Tibial nerve (tissue), 4 donors: ENCODE data around the gene SVOPL. TPM values are rescaled to one million over a fixed set of nuclear protein-coding genes. Genes with fewer than 3 reads are reported as not detected.

Experiments used
- DNase-seq, 2 donors: peaks; one replicate each; pipeline ENCODE4 v3.0.0-alpha.2; 2019; ENCODE audit warnings: low spot score in 2 of 2
- H3K27ac ChIP-seq, 4 donors: fragments of 200-600 bp; sonication (generic) in 3 of 4; one replicate each; pipeline ENCODE4 v1.5.1; 2017 to 2019; ENCODE audit warnings: mild to moderate bottlenecking in 1 of 4
- H3K27me3 ChIP-seq, 2 donors: fragments of 200-600 bp; sonication (generic) in 1 of 2; one replicate each; pipeline versions ENCODE4 v1.5.1 to v1.6.0; 2017 to 2019
- H3K36me3 ChIP-seq, 3 donors: fragments of 200-600 bp; sonication (generic); one replicate each; pipeline ENCODE4 v1.5.1; 2018 to 2019
- H3K4me1 ChIP-seq, 4 donors: fragments of 200-600 bp; sonication (generic) in 3 of 4; one replicate each; pipeline ENCODE4 v1.5.1; 2017 to 2019
- H3K4me3 ChIP-seq, 4 donors: fragments of 200-600 bp; sonication (generic) in 3 of 4; one replicate each; pipeline ENCODE4 v1.5.1; 2017 to 2019; ENCODE audit warnings: mild to moderate bottlenecking in 1 of 4, moderate library complexity in 1 of 4
- H3K9me3 ChIP-seq, 4 donors: fragments of 200-600 bp; sonication (generic) in 3 of 4; one replicate each; pipeline ENCODE4 v1.5.1; 2017 to 2019
- CTCF ChIP-seq, 5 experiments: fragments of 200-600 bp in 3 of 5; fragments of 450-650 bp in 2 of 5; sonication (generic) in 3 of 5; IDR thresholded peaks; one replicate each; pipeline ENCODE4 v1.5.1; 2016 to 2019; ENCODE audit warnings: antibody characterized with exemption in 5 of 5, mild to moderate bottlenecking in 3 of 5, moderate library complexity in 2 of 5
- EP300 ChIP-seq, 2 donors: sonication (generic); formaldehyde crosslinking; IDR thresholded peaks; one replicate each; pipeline ENCODE4 v1.6.1; 2017; ENCODE audit warnings: antibody characterized with exemption in 2 of 2, mild to moderate bottlenecking in 1 of 2
- POLR2A ChIP-seq, 2 donors: fragments of 450-650 bp; IDR thresholded peaks; one replicate each; pipeline ENCODE4 v1.6.1; 2017; ENCODE audit warnings: antibody characterized with exemption in 2 of 2, mild to moderate bottlenecking in 2 of 2, moderate library complexity in 2 of 2
- WGBS, 2 donors: methylation state at CpG; one replicate each; pipeline ENCODE4 v1.1.5; 2018; 5-methylcytosine and 5-hydroxymethylcytosine counted together
- total RNA-seq, 4 donors: library from RNA; depleted of rRNA; stranded (reverse); fragments of >200 nt; gene quantifications; one replicate each; pipeline ENCODE4 v1.1.0, GENCODE V29; 2016

The SVOPL gene
- total RNA-seq, 4 donors from 2014 or later: not detected

GRCh38 chr7:138658889-138659288 lies 42.3 kb downstream of the SVOPL start:
- H3K4me3 ChIP-seq: no peak overlapping the region
- H3K27ac ChIP-seq: no peak overlapping the region
- peaks cover 0 to 16% (median 0%) of the 10 kb centered on the region in 4 donors for H3K9me3 ChIP-seq
- H3K4me1 ChIP-seq: peaks cover 0 to under 1% (median 0%) of the 10 kb centered on the region in 4 donors
- no peak for DNase-seq
- WGBS, 2 donors: 80 to 82% methylated on average over 4 of the region's 4 CpGs
- no peaks in the 10 kb centered on the region for H3K36me3 ChIP-seq
- TF ChIP-seq CTCF (IDR thresholded peaks at IDR 0.05) (no peak), POLR2A (IDR thresholded peaks at IDR 0.05) (no peak), EP300 (IDR thresholded peaks at IDR 0.05) (no peak)
- no peaks in the 10 kb centered on the region for H3K27me3 ChIP-seq

GRCh38 chr7:138657854-138658386 lies 43.2 kb downstream of the SVOPL start:
- no peaks in the 10 kb centered on the region for H3K36me3 ChIP-seq
- no peak overlapping the region for H3K4me3 ChIP-seq
- no peak for DNase-seq
- peaks cover 0 to 24% (median 0%) of the 10 kb centered on the region in 4 donors for H3K9me3 ChIP-seq
- TF ChIP-seq EP300 (IDR thresholded peaks at IDR 0.05): no peak
- no peak for TF ChIP-seq CTCF (IDR thresholded peaks at IDR 0.05)
- no peak for TF ChIP-seq POLR2A (IDR thresholded peaks at IDR 0.05)
- H3K27me3 ChIP-seq: no peaks in the 10 kb centered on the region
- 93 to 94% methylated on average over 4 of the region's 4 CpGs for WGBS, 2 donors
- no peaks in the 10 kb centered on the region for H3K4me1 ChIP-seq
- no peak overlapping the region for H3K27ac ChIP-seq

- H3K4me1 ChIP-seq: no peaks in the 10 kb centered on the region
- H3K27me3 ChIP-seq: no peaks in the 10 kb centered on the region
- no peak for TF ChIP-seq CTCF (IDR thresholded peaks at IDR 0.05)
- DNase-seq: no peak
- WGBS, 2 donors: 85 to 95% methylated on average over 2 of the region's 2 CpGs
- no peak overlapping the region for H3K4me3 ChIP-seq
- H3K36me3 ChIP-seq: no peaks in the 10 kb centered on the region
- H3K9me3 ChIP-seq: peaks cover 0 to 24% (median 0%) of the 10 kb centered on the region in 4 donors
- H3K27ac ChIP-seq: no peak overlapping the region
Measured at GRCh38 chr7:138656952-138657351, 44.2 kb downstream of the SVOPL start.

GRCh38 chr7:138654616-138655015 lies 46.5 kb downstream of the SVOPL start:
- TF ChIP-seq EP300 (IDR thresholded peaks at IDR 0.05): no peak
- no peak for TF ChIP-seq CTCF (IDR thresholded peaks at IDR 0.05)
- no peak for TF ChIP-seq POLR2A (IDR thresholded peaks at IDR 0.05)
- Histone ChIP-seq H3K9me3 (peaks cover 0 to 24% (median 0%) of the 10 kb centered on the region in 4 donors), H3K36me3 (no peaks in the 10 kb centered on the region), H3K4me1 (no peaks in the 10 kb centered on the region), H3K4me3 (no peak overlapping the region), H3K27me3 (no peaks in the 10 kb centered on the region), H3K27ac (no peak overlapping the region)
- DNase-seq: no peak
- WGBS, 2 donors: 85 to 95% methylated on average over 5 of the region's 5 CpGs

- TF ChIP-seq EP300 (IDR thresholded peaks at IDR 0.05): no peak
- no peak for TF ChIP-seq CTCF (IDR thresholded peaks at IDR 0.05)
- TF ChIP-seq POLR2A (IDR thresholded peaks at IDR 0.05): no peak
- no peaks in the 10 kb centered on the region for H3K27me3 ChIP-seq
- H3K4me1 ChIP-seq: no peaks in the 10 kb centered on the region
- no peak for DNase-seq
- H3K27ac ChIP-seq: no peak overlapping the region
- no peaks in the 10 kb centered on the region for H3K36me3 ChIP-seq
- peaks cover 0 to 15% (median 0%) of the 10 kb centered on the region in 4 donors for H3K9me3 ChIP-seq
- WGBS, 2 donors: 83 to 87% methylated on average over 5 of the region's 5 CpGs
- no peak overlapping the region for H3K4me3 ChIP-seq
Measured at GRCh38 chr7:138649506-138649905, 51.7 kb downstream of the SVOPL start.
